Left lobe of liver (tissue), 2 donors: ENCODE measurements around the gene PPAN. TPM values are rescaled to one million over a fixed set of nuclear protein-coding genes. Genes with fewer than 3 reads are reported as not detected.

Experiments used
- ATAC-seq: fragments of 200-7000 bp; cut with Tn5 transposase; one replicate; pipeline ENCODE4 v1.9.1; 2020; ENCODE audit warnings: mild to moderate bottlenecking, moderate library complexity
- DNase-seq: peaks from one replicate; pipeline ENCODE4 v3.0.0-alpha.2; 2020; ENCODE audit warnings: low spot score
- total RNA-seq: library from RNA; stranded (reverse); gene quantifications from one replicate; pipeline ENCODE4 v1.2.1, GENCODE V29; 2021
- donor health status: DM: no; HTN: no; CAD: no; lungs with moderate emphysema.
- donor health status: DM: no; HTN: yes; CAD: no.

The PPAN gene
- total RNA-seq, 1 donor from 2014 or later, result 13.0 TPM

DNA sequence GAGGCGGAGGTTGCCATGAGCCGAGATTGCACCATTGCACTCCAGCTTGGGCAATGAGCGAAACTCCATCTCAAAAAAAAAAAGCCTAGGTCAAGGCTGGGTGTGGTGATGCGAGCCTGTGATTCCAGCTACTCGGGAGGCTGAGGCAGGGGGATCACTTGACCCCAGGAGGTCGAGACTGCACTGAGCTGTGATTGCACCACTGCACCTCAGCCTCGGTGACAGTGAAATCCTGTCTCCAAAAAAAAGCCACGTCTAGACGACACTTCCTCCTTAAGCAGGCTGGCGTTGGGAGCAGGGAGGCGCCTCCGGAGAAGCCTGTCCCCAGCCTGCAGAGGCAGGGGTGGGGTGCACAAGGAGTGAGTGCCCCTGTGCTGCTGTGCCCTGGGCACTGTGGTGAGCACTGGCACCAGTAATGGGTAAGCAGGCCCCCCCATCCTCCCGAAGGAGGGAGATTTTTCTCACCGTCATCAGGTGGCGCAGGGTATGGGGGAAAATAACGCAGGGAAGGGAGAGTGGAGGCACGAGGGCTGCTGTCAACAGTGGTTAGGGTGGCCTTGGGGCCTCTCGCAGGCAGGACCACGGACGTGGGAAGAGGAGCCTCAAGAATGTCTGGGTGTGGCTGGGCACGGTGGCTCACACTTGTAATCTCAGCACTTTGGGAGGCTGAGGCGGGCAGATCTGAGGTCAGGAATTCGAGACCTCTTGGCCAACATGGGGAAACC lies 6.0 kb downstream of the PPAN start:
- DNase-seq (no peak), ATAC-seq (no peak)

DNA sequence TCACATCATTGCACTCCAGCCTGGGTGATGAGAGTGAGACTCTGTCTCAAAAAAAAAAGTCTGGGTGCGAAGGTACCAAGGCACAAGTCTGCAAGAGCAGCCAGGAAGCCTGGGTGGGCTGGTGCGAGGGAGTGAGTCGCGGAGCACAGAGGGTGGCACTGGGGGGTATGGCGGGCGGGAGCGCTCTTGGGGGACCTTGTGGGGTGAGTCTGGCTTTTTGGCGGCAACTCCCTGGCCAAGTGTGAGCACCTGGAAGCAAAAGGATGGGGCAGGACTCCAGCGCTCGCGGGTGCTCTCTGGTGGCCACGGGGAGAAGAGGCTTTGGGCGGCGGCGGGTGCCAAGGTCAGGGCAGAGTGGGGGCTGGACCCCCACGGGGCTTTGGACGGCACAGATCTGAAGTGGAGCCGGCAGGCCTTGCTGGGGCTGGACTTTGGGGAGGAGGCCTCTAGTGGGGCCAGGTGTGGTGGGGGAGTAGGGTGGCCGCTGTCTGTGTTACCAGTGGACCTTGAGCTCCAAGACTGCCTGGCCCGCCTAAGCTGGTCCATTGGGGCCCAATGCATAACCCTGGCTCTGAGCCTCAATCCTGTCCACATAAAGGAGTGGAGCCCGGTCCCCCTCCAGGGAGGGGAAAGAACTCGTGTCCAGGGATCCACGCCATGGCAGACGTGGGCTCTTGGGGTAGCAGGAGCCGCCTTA lies 6.9 kb downstream of the PPAN start:
- DNase-seq (no peak), ATAC-seq (peak; percentile 76)

DNA sequence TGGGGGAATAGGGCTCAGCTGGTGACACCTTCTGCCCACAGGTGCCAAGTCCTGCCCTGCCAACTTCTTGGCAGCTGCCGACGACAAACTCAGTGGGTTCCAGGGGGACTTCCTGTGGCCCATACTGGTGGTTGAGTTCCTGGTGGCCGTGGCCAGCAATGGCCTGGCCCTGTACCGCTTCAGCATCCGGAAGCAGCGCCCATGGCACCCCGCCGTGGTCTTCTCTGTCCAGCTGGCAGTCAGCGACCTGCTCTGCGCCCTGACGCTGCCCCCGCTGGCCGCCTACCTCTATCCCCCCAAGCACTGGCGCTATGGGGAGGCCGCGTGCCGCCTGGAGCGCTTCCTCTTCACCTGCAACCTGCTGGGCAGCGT lies 7.4 kb downstream of the PPAN start:
- ATAC-seq (peak; percentile 12), DNase-seq (peak; percentile 47)

DNA sequence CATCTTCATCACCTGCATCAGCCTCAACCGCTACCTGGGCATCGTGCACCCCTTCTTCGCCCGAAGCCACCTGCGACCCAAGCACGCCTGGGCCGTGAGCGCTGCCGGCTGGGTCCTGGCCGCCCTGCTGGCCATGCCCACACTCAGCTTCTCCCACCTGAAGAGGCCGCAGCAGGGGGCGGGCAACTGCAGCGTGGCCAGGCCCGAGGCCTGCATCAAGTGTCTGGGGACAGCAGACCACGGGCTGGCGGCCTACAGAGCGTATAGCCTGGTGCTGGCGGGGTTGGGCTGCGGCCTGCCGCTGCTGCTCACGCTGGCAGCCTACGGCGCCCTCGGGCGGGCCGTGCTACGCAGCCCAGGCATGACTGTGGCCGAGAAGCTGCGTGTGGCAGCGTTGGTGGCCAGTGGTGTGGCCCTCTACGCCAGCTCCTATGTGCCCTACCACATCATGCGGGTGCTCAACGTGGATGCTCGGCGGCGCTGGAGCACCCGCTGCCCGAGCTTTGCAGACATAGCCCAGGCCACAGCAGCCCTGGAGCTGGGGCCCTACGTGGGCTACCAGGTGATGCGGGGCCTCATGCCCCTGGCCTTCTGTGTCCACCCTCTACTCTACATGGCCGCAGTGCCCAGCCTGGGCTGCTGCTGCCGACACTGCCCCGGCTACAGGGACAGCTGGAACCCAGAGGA lies 7.9 kb downstream of the PPAN start:
- no peak for DNase-seq
- peak; percentile 6 for ATAC-seq

DNA sequence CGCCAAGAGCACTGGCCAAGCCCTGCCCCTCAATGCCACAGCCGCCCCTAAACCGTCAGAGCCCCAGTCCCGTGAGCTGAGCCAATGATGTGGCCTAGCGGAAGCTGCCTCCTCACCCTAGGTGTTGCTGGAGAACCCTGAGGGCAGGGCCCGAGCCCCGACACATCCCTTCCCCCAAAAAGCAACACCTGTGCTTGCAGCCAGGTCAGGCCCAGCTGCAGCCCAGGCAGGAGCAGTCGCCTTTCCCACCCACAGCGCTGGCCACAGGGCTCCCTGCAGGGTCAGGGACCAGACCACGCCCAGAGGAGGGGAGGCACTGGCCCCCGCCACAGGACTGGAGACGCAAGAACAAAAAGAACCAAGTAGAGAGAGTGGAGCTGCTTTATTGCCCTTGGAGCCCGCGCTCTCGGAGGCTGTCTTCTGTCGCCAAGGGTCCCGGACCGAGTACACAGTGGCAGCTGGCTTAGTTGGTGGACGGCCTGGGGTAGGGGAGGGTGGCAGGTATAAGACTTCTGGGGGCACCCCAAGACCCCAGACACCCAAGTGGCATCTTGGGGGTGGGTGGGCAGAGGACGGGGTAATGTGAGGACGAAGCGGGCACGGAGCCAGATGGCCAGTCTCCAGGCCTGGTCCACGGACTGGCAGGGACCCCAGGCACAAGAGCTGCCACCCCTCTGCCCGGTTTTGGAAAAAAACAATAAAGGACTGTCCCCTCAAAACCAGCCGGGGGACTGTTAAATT lies 8.7 kb downstream of the PPAN start:
- no peak for DNase-seq
- no peak for ATAC-seq

DNA sequence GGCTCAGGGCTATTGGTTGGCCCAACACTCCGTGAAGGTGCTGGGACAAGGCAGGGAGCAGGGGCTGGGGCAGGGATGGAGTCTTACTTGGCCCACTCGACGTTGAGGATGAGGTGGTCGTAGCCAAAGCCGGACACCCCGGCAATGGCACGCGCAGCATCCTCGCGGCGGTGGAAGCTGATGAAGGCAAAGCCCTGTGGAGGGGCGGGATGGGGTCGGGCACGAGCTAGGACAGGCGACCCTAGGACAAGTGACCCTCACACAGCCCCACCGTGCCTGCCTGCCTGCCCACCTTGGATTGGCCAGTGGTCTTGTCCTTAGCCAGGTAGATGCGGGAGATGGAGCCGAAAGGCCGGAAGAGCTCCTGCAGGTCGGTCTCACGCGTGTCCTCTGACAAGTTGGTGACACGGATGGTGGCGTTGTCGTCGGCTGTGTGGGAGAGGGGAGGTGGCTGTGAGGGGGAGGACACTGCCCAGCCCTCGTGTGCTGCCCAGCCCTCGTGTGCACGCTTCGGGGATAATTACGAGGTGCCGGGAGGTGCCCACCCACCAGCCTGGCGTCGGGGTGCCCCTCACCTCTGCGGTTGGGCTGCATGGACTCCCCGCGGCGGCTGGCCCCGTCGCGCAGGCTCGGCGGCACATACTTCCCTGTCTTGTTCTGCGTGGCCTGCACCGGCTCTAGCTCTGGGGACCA lies 9.4 kb downstream of the PPAN start:
- ATAC-seq (no peak), DNase-seq (no peak)

DNA sequence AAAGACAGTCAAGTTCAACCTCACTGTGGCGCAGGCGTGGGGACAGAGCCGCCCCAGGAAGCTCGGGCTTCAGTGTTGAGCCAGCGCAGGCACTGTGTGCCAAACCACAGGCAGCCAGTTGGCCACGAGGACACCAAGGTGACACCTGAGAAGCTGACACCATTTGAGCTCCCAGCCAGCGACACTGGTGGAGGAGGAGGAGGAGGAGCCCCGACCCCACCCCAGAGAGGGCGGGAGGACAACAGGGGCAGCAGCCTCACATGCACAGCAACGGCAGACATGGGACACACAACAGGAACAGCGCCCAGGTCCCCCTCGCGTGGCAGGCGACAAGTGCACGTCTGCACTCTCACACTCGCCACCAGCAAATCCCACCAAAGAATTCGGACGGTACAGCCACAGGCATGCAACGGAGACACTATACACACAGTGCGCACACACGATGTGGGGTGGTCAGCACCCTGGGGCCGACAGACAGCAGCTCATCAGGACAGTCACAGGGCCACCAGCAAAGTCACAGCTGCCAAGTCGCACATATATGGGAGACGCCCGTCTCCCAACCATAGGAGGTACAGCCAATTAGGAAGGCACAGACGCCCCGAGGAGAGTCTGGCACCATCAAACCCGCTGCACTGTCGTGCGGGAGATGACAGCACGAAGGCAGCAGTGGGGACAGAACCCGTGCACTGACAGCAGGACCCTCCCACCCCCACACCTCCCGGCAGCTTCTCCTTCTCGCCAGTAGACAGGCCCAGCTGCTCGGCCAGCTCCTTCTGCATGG lies 10.1 kb downstream of the PPAN start:
- no peak for DNase-seq
- ATAC-seq, result no peak

DNA sequence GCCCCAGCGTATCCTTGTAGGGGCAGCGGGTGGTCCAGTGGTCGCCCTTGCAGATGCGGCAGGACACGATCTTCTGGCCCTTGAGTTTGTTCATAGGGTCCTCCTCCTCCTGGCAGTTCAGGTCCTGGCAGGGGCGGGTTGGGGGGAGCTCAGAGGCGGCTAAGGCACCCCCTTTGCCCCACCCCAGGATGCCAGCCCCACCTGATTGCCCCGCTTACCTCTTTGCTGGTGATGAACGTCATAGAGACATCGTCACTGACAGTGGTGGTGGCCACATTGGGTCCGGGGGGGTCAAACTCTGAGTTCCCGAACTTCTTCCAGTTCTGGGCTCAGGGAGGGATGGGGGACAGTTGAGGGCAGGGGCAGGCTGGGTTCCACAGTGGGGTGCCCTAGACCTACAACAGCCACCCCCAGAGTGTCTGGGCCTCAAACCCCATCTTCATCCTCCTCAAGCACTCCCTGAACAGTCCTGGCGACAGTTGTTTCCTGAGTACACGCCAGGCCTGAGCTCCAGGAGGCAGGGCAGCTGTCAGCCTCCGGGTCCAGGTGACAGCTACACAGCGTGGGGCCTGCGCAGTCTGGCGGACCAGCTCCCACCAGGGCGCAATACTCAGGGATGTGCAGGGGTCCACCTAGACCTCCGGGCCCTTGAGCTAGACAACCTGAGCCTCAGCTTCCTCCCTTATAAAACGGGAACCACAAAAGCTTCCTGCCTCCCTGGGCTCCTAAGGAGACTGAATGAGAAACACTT lies 10.9 kb downstream of the PPAN start:
- DNase-seq, result no peak
- ATAC-seq, result no peak

DNA sequence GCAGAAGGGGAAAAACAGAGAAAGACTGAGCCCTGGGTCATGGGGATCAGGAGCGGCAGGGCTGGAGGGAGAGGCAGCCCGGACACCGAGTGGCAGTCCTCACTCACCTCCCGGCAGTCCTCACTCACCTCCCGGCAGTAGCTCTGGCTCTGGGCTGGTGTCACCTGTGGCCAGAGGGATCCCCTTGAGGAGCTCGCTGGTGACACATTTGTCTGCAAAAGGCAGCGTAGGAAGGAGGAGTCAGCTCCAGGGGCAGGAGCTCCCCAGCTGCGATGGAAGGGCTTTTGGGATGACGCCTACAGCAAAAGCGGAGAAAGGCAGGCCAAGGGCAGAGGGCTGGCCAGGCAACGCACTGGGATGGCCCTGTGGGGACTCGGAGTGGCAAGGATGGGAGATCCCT lies 12.8 kb downstream of the PPAN start:
- no peak for DNase-seq
- no peak for ATAC-seq

DNA sequence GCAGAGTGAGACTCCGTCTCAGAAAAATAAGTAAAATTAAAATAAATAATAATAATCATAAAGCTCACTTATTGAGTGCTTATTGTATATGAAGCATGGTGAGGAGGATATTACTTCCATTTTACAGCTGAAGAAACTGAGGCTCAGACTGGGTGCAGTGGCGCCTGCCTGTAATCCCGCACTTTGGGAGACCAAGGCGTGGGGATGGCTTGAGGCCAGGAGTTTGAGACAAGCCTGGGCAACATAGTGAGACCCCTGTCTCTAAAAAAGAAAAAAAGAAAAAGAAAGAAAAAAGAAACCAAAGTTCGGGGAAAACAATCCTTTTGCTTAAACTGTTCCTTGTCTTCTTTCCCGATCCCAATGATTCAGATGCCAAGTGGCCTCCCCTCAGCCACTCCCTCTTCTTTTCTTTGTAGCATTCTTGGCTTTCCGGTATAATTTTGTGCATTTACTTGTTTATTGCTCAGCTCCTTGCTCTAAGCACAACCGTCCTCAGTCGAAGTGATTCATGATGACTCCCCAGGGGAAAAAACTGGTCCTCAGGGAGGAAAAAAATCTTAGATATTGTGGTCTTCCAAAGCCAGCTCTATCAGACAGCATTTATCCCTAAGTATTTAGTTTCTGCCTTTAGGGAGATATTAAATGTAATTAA lies 14.5 kb downstream of the PPAN start:
- DNase-seq (no peak), ATAC-seq (no peak)

DNA sequence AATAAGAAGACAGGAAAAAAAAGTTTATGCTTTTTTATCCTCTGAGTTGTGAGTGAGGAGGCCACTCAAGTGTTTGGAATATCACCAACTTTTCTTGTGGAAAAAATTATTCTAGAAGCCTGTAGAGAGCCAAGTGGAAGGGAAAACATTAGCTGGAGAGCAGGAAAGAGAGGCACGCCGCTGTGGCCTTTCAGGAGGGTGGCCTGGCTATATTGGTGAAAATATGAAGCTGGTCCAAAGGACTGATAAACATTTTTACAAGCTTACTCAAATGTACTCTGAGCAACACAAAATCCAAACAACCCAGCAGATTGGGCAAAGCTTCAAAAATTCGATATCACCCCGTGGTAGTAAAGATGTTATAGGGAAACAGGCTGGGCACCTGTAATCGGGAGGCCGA lies 15.9 kb downstream of the PPAN start:
- no peak for ATAC-seq
- DNase-seq, result no peak

DNA sequence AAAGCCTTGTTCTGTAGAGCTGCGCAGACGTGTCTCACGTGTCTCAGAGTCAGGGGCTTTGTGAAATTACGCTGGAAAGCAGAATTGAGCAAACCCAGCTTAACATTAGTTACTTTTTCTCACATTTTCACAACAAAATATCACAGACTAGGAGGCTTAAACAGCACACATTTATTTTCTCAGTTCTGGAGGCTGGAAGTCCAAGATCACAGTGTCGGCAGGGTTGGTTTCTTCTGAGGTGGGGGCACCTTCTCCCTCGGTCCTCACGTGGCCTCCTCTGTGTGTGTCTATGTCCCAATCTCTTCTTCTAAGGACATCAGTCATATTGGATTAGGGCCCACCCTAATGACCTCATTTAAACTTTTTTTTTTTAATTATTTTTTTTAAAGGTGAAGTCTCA lies 18.3 kb downstream of the PPAN start:
- no peak for ATAC-seq

DNA sequence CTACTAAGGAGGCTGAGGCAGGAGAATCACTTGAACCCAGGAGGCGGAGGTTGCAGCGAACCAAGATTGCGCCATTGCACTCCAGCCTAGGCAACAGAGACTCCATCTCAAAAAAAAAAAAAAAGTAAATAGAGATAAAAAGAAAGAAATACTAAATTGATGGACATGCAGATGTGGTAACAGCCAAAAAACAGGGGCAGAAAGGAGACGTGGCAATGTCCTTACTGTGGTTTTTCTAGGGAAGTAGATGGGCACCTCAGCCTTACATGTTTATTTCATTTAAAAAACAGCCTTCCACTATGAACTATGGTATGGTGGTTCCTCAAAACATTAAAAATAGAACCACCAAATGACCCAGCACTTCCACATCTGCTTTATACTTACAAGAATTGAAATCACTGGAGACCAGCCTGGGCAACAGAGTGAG lies 20.1 kb downstream of the PPAN start:
- ATAC-seq, result peak; percentile 14
- DNase-seq, result no peak

More for the DNA sequence above, 18.3 kb downstream of the PPAN start:
- no peak for DNase-seq

DNA sequence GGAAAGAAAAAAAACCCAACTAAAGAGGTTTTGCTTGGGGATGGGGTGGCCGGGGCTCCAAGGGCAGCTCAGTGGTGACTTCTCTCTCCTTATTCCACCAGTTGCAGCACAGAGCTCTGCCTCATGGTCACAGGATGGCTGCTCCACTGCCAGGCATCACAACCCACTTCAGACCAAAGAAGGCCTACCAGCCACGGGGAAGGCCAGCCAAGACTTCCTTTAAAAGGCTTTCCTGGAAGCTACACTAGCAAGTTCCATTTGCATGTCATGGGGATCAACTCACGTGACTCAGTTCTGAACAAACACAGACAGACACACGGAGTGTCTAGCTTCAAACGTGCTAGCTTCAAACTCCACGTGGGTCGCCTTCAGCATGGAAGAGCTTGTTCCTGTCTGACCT lies 26.7 kb downstream of the PPAN start:
- ATAC-seq (no peak), DNase-seq (no peak)

DNA sequence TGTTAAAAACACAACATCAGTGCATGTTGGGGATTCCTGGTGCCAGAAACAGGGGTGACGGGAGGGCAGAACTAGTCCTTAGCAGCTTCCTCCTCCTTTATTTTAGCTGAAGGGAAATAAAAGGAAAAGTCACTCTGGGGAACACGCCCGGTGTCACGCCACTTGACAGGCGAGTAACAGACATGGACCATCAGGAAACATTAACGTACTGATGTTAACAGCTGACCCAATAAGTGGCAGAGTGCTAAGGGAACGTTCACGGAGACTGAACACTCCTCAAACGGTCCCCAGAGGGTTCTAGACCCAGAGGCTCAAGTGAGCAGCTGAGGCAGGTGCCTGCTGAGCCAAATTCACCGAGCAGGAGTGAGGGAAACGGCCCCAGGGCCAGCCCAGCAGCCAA lies 27.4 kb downstream of the PPAN start:
- ATAC-seq, result no peak
- DNase-seq, result no peak

DNA sequence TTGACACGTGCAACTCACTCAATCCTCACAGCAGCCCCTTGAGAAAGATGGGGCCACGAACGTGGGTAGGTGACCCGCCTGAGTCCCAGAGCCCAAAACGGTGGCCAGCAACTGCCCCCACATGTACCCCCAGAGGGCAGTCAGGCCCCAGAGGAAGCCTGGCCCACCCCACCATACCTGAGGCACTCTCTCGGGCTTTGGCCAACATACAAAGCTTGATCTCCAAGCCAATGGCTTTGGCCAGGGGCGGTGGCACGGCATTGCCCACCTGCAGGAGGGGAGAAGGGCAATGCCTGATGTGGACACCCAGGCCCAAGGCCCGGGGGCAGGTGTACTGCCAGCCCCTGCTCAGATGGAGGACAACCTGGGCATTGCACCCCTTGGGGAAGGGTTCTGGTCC lies 27.9 kb downstream of the PPAN start:
- ATAC-seq, result no peak
- DNase-seq, result no peak

DNA sequence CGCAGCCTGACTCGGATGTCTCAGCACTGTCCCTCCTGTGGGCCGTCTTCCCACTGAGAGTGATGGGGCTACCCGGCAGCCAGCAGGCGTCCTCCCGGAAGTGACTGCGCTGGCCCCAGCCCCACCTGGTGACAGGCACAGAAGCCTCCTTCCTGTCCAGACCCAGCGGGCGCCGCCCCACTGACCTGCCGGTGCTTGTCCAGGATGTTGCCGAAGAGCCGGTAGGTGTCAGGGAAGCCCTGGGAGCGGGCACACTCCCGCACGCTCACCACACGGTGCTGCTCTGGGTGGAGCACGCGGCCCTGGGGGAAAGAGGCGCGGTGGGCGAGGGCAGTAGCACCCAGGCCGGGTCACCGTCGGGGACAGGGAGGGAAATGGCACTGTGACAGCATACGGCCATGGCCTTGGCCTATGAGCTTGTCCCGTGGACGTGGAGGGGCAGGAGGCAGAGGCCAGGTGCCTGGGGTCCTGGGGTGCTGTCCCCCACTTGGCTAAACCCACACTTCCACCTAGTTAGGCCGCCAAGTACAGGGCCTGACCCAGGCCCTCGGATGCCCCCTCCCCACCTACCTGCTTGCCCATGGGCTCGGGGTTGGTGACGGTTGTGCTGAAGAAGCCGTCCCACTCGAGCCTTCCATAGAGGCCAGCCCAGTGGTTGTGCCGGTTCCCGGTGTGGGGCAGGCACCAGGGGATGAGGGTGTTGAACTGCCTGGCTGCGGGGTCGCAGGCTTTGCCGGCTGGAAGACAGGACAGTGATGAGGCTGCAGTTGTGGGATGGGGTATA lies 29.6 kb downstream of the PPAN start:
- no peak for DNase-seq
- ATAC-seq, result peak; percentile 19

DNA sequence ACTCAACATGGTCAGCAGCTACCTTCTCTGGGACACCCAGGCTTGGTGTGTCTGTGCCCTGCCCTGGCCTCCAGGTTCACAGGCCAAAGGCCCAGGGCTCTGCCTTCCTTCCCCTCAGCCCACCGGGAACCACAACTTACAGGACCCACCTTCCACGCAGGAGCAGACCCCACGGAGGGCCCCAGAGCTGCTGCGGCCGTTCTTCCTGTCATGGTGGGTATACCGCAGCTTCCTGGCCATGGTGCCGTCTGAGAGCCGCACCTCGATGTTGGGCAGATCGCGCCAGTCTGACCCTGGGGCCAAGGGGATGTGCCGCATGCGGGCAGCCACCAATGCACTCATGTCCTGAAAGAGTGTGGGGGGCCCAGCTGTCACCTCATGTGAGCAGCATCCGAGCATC lies 30.8 kb downstream of the PPAN start:
- no peak for DNase-seq

More for the DNA sequence above, 30.8 kb downstream of the PPAN start:
- ATAC-seq, result no peak
